HG02759 (cell line): Measurements from ENCODE around the gene DACT1.

Experiments used
- ATAC-seq: cut with Tn5 transposase; IDR thresholded peaks from one replicate; pipeline ENCODE4 v1.9.1; 2021; ENCODE audit warnings: mild to moderate bottlenecking, moderate library complexity; ENCODE audit not compliant: unreplicated experiment

The DACT1 gene

GRCh38 chr14:58635091-58635830 lies 2.5 kb upstream of the DACT1 start:
- no peak for ATAC-seq

GRCh38 chr14:58636129-58636528 lies 1.6 kb upstream of the DACT1 start:
- no peak for ATAC-seq

GRCh38 chr14:58637040-58637390 lies 747 bp upstream of the DACT1 start:
- peak; percentile 2 for ATAC-seq

- ATAC-seq: peak; percentile 29
Measured at GRCh38 chr14:58638231-58639197, 752 bp downstream of the DACT1 start.

GRCh38 chr14:58639198-58639565 lies 1.4 kb downstream of the DACT1 start:
- ATAC-seq: no peak

GRCh38 chr14:58639842-58640484 lies 2.2 kb downstream of the DACT1 start:
- ATAC-seq: no peak

GRCh38 chr14:58640959-58641358 lies 3.2 kb downstream of the DACT1 start:
- ATAC-seq: no peak

- ATAC-seq: no peak
Measured at GRCh38 chr14:58641509-58641908, 3.7 kb downstream of the DACT1 start.

- no peak for ATAC-seq
Measured at GRCh38 chr14:58643366-58643765, 5.6 kb downstream of the DACT1 start.

GRCh38 chr14:58645641-58646040 lies 7.9 kb downstream of the DACT1 start:
- ATAC-seq: no peak

GRCh38 chr14:58646479-58646878 lies 8.7 kb downstream of the DACT1 start:
- no peak for ATAC-seq

GRCh38 chr14:58647777-58648176 lies 10.0 kb downstream of the DACT1 start:
- no peak for ATAC-seq

- no peak for ATAC-seq
Measured at GRCh38 chr14:58650857-58651256, 13.1 kb downstream of the DACT1 start.

- ATAC-seq: no peak
Measured at GRCh38 chr14:58656671-58657411, 19.1 kb downstream of the DACT1 start.

- no peak for ATAC-seq
Measured at GRCh38 chr14:58659061-58659460, 21.3 kb downstream of the DACT1 start.

GRCh38 chr14:58659846-58660245 lies 22.1 kb downstream of the DACT1 start:
- ATAC-seq: no peak

GRCh38 chr14:58660407-58660806 lies 22.6 kb downstream of the DACT1 start:
- no peak for ATAC-seq

- no peak for ATAC-seq
Measured at GRCh38 chr14:58662018-58662417, 24.3 kb downstream of the DACT1 start.

GRCh38 chr14:58662759-58663158 lies 25.0 kb downstream of the DACT1 start:
- no peak for ATAC-seq

- no peak for ATAC-seq
Measured at GRCh38 chr14:58663494-58664111, 25.8 kb downstream of the DACT1 start.
